SJSA1 (cell line): Measurements from ENCODE around the gene CBLN3. TPM values are rescaled to one million over a fixed set of nuclear protein-coding genes. Genes with fewer than 3 reads are reported as not detected.
"Not testable (repeated sequence)": the region's sequence is repeated elsewhere in the genome, so short reads cannot be mapped to it uniquely, and the experiment has no call there.

Experiments
- DNase-seq, 2 experiments: peaks; one replicate each; pipeline ENCODE4 v3.0.0-alpha.2; 2015 to 2020; ENCODE audit warnings: low spot score in 2 of 2, low read depth in 1 of 2
- H3K27ac ChIP-seq: fragments of 250-450 bp; sonication (Bioruptor Pico); 2 replicates; pipeline ENCODE4 v1.5.1; 2020; ENCODE audit warnings: mild to moderate bottlenecking, moderate library complexity
- H3K27me3 ChIP-seq: fragments of 250-450 bp; sonication (Bioruptor Pico); replicated peaks from 2 replicates; pipeline ENCODE4 v1.5.1; 2020; ENCODE audit warnings: mild to moderate bottlenecking, moderate library complexity
- H3K36me3 ChIP-seq: fragments of 250-450 bp; sonication (Bioruptor Pico); 2 replicates; pipeline ENCODE4 v1.5.1; 2020; ENCODE audit warnings: mild to moderate bottlenecking
- H3K4me1 ChIP-seq: fragments of 250-450 bp; sonication (Bioruptor Pico); replicated peaks from 2 replicates; pipeline ENCODE4 v1.6.1; 2021; ENCODE audit warnings: mild to moderate bottlenecking
- H3K4me3 ChIP-seq: fragments of 250-450 bp; sonication (Bioruptor Pico); 2 replicates; pipeline ENCODE4 v1.5.1; 2020; ENCODE audit warnings: mild to moderate bottlenecking
- H3K9me3 ChIP-seq: fragments of 250-450 bp; sonication (Bioruptor Pico); replicated peaks from 2 replicates; pipeline ENCODE4 v1.5.1; 2020; ENCODE audit warnings: mild to moderate bottlenecking
- total RNA-seq: library from RNA; depleted of rRNA; stranded (reverse); fragments of >200 nt; shearing (Covaris generic); gene quantifications from 2 replicates; pipeline ENCODE4 v1.2.3, GENCODE V29; 2014

The CBLN3 gene
- total RNA-seq, 1 experiment from 2014 or later: 0.84 TPM

GRCh38 chr14:24395609-24396582 lies 33.6 kb downstream of the CBLN3 start:
- no peak for DNase-seq
- no peak overlapping the region for H3K27ac ChIP-seq

DNA sequence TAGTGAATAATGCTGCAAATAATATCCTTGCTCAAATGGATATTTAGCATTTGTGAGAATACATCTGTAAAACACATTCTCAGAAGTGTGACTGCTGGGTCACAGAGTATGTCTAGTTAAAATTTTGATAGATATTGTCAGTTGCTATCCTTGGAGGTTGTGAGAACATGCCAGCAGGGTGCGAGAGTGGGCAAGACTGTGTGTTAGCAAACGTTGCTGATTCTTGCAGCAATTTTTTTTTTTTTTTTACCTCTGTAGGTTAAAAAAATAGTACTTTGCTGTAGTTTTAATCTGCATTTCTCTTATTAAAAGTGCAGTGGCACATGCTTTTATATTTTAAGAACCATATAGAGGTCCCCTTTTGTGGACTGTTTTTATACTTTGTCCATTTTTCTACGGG lies 35.2 kb downstream of the CBLN3 start:
- H3K36me3 ChIP-seq: no peaks in the 10 kb centered on the region
- no peak for DNase-seq
- peaks cover 10% of the 10 kb centered on the region for H3K4me1 ChIP-seq
- H3K27ac ChIP-seq: no peak overlapping the region
- no peaks in the 10 kb centered on the region for H3K9me3 ChIP-seq
- no peak overlapping the region for H3K4me3 ChIP-seq
- H3K27me3 ChIP-seq: no peaks in the 10 kb centered on the region

More at GRCh38 chr14:24395609-24396582, 33.6 kb downstream of the CBLN3 start:
- no peak overlapping the region for H3K4me3 ChIP-seq
- H3K9me3 ChIP-seq: no peaks in the 10 kb centered on the region
- H3K27me3 ChIP-seq: no peaks in the 10 kb centered on the region
- peaks cover 11% of the 10 kb centered on the region for H3K4me1 ChIP-seq
- H3K36me3 ChIP-seq: no peaks in the 10 kb centered on the region

- no peak for DNase-seq
- H3K27ac ChIP-seq: no peak overlapping the region
- peaks cover 18% of the 10 kb centered on the region for H3K4me1 ChIP-seq
- H3K9me3 ChIP-seq: no peaks in the 10 kb centered on the region
- no peaks in the 10 kb centered on the region for H3K27me3 ChIP-seq
- H3K4me3 ChIP-seq: no peak overlapping the region
- no peaks in the 10 kb centered on the region for H3K36me3 ChIP-seq
These were observed 37.0 kb downstream of the CBLN3 start for GRCh38 chr14:24392325-24393091.

- DNase-seq: no peak
- no peak overlapping the region for H3K27ac ChIP-seq
- no peaks in the 10 kb centered on the region for H3K9me3 ChIP-seq
- H3K27me3 ChIP-seq: no peaks in the 10 kb centered on the region
- H3K36me3 ChIP-seq: no peaks in the 10 kb centered on the region
- H3K4me1 ChIP-seq: peaks cover 18% of the 10 kb centered on the region
- no peak overlapping the region for H3K4me3 ChIP-seq
These were observed 38.6 kb downstream of the CBLN3 start for GRCh38 chr14:24390701-24391468.

DNA sequence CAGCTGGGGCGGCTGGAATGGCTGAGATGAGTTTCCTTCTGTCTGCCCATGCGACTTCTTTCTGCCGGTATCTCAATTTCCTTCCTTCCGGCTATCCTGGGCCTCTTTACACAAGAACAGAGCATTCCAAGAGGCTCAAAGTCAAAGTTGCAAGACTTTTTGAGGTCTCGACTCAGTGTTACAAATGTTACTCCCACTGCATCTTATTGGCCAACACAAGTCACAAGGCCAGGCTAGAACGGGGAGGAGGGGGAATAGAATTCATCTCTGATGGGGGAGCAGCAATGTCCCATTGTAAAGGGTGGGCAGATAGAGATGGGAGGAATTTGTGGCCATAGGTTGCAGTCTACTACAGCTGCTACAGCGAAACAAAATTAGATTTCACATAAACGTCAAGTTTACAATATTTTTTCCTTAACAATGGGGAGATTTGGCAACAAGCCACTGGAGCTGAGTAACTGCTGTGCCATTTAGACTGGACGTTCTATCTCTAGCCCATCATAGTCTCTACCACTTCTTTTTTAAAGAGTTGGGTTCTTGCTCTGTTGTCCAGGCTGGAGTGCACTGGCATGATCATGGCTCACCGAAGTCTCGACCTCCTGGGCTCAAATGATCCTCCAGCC lies 40.1 kb downstream of the CBLN3 start:
- H3K4me3 ChIP-seq: no peak overlapping the region
- H3K27ac ChIP-seq: peak overlapping the region; percentile 45; the same call in 1 of the 2 replicates
- H3K9me3 ChIP-seq: no peaks in the 10 kb centered on the region
- peaks cover 18% of the 10 kb centered on the region for H3K4me1 ChIP-seq
- peak; percentile 67 to 76 for DNase-seq
- no peaks in the 10 kb centered on the region for H3K36me3 ChIP-seq
- no peaks in the 10 kb centered on the region for H3K27me3 ChIP-seq

DNA sequence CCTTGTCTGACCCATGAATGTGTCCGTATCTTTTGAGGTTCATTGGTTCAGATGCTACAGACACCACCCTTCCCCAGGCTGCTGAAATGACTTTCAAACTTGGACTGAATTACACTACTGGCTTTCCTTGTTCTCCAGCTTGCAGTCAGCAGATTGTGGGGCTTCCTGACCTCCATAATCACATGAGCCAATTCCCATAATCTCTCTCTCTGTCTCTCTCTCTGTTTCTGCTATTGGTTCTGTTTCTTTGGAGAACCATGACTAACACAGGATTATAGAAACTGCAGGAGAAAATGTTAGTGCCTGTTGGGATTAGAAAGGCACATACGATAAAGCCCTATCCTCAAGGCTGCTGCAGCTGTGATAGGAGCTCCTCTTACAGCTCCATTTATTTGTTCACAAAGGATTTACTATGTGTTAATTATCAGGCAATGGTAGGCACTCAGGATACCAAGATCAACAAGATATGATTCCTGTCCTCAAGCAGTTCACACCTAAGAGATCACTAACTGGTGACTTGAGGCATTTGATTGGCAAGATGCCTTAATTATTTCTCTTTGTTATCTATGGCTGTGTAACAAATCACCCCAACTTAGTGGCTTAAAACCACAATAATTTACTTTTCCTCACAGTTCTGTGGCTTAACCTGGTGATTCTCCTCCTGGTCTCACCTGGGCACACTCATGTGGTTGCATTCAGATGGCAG lies 40.8 kb downstream of the CBLN3 start:
- Histone ChIP-seq H3K4me3 (no peak overlapping the region), H3K36me3 (no peaks in the 10 kb centered on the region), H3K27ac (peak overlapping the region; percentile 45; the same call in 1 of the 2 replicates), H3K4me1 (peaks cover 18% of the 10 kb centered on the region), H3K27me3 (no peaks in the 10 kb centered on the region), H3K9me3 (no peaks in the 10 kb centered on the region)
- DNase-seq: no peak

DNA sequence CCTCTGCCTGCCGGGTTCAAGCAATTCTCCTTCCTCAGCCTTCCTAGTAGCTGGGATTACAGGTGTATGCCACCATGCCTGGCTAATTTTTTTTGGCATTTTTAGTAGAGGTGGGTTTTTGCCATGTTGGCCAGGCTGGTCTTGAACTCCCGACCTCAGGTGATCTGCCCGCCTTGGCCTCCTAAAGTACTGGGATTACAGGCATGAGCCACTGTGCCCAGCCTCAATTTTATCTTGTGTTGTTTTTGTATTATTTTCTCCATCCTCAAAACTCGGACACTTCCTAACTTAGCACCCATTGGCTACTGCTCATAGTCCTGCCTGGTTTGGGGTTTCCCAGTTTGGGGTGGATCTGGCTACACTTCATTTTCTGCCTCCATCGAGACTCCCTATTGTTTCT lies 41.9 kb downstream of the CBLN3 start:
- DNase-seq, H3K9me3 ChIP-seq, H3K4me3 ChIP-seq, H3K27ac ChIP-seq, H3K36me3 ChIP-seq, H3K27me3 ChIP-seq: not testable (repeated sequence)
- peaks cover 18% of the 10 kb centered on the region for H3K4me1 ChIP-seq

- Histone ChIP-seq H3K36me3 (no peaks in the 10 kb centered on the region), H3K4me1 (peaks cover 12% of the 10 kb centered on the region), H3K4me3 (no peak overlapping the region), H3K27me3 (no peaks in the 10 kb centered on the region), H3K27ac (no peak overlapping the region), H3K9me3 (no peaks in the 10 kb centered on the region)
- no peak for DNase-seq
These were observed 42.5 kb downstream of the CBLN3 start for GRCh38 chr14:24387009-24387345.

- H3K4me1 ChIP-seq: peaks cover 12% of the 10 kb centered on the region
- H3K27ac ChIP-seq: no peak overlapping the region
- no peak overlapping the region for H3K4me3 ChIP-seq
- no peaks in the 10 kb centered on the region for H3K9me3 ChIP-seq
- H3K36me3 ChIP-seq: no peaks in the 10 kb centered on the region
- DNase-seq: no peak
- H3K27me3 ChIP-seq: no peaks in the 10 kb centered on the region
These were observed 43.9 kb downstream of the CBLN3 start for GRCh38 chr14:24385524-24385923.

- no peaks in the 10 kb centered on the region for H3K36me3 ChIP-seq
- H3K27me3 ChIP-seq: no peaks in the 10 kb centered on the region
- H3K4me3 ChIP-seq: no peak overlapping the region
- DNase-seq: no peak
- no peak overlapping the region for H3K27ac ChIP-seq
- H3K9me3 ChIP-seq: no peaks in the 10 kb centered on the region
- H3K4me1 ChIP-seq: peaks cover 10% of the 10 kb centered on the region
These were observed 45.3 kb downstream of the CBLN3 start for GRCh38 chr14:24384169-24384568.

DNA sequence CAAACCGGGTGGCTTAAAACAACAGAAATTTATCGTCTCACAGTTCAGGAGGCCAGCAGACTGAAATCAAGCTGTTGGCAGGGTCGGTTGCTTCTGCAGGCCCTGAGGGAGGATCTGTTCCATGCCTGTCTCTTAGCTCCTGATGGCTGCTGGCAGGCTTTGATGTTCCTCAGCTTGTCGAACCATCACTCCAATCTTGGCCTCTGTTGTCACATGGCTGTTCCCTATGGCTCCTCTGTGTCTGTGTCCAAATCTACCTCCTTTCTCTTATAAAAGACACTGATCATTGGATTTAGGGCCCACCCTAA lies 47.5 kb downstream of the CBLN3 start:
- DNase-seq: no peak
- Histone ChIP-seq H3K9me3 (no peaks in the 10 kb centered on the region), H3K36me3 (peaks cover 4% of the 10 kb centered on the region; the same call in 1 of the 2 replicates), H3K27ac (no peak overlapping the region), H3K4me3 (no peak overlapping the region), H3K4me1 (no peaks in the 10 kb centered on the region), H3K27me3 (no peaks in the 10 kb centered on the region)

GRCh38 chr14:24381363-24382063 lies 48.0 kb downstream of the CBLN3 start:
- H3K4me1 ChIP-seq: no peaks in the 10 kb centered on the region
- H3K9me3 ChIP-seq: no peaks in the 10 kb centered on the region
- no peaks in the 10 kb centered on the region for H3K27me3 ChIP-seq
- H3K4me3 ChIP-seq: no peak overlapping the region
- peaks cover 4% of the 10 kb centered on the region; the same call in 1 of the 2 replicates for H3K36me3 ChIP-seq
- H3K27ac ChIP-seq: no peak overlapping the region
- no peak for DNase-seq
